Measurements from ENCODE around the gene TBC1D23. TPM values are rescaled to one million over a fixed set of nuclear protein-coding genes. Genes with fewer than 3 reads are reported as not detected.

Gene TBC1D23
- total RNA-seq, 1 experiment from 2014 or later = 32.4 TPM

- no peaks in the 10 kb centered on the region for H3K4me1 ChIP-seq (ENCODE audit: insufficient read depth, low read length, poor library complexity, severe bottlenecking)
- ChIA-PET POLR2A (ENCODE audit: low non-redundant PET) (no interaction called here), CTCF (no interaction called here)
- no TSS peak for BruUV-seq (replicated peaks)
- TF ChIP-seq CTCF (conservative IDR thresholded peaks at IDR 0.05; ENCODE audit: low read depth, low read length) = no peak
- TF ChIP-seq EZH2 (IDR thresholded peaks at IDR 0.05; ENCODE audit: borderline replicate concordance, low read depth, low read length, poor library complexity, severe bottlenecking) = no peak
- H3K9me3 ChIP-seq (ENCODE audit: low read depth, low read length, poor library complexity, severe bottlenecking) = no peaks in the 10 kb centered on the region
- H3K36me3 ChIP-seq (ENCODE audit: insufficient read depth, low read length, poor library complexity, severe bottlenecking) = no peaks in the 10 kb centered on the region
- DNase-seq (ENCODE audit: low spot score) = no peak
- H3K27me3 ChIP-seq (replicated peaks; ENCODE audit: insufficient read depth, low read depth, low read length, poor library complexity) = no peaks in the 10 kb centered on the region
- no peak overlapping the region for H3K27ac ChIP-seq (ENCODE audit: low read depth, low read length, poor library complexity, severe bottlenecking)
- intact Hi-C loops (cut with micrococcal nuclease; ENCODE audit: unreplicated experiment) = no loop called here
- H3K4me3 ChIP-seq (ENCODE audit: low read depth, low read length, poor library complexity, severe bottlenecking) = no peak overlapping the region
These were observed 15.7 kb upstream of the TBC1D23 start for GRCh38 chr3:100245136-100245535.

GRCh38 chr3:100245927-100246326 is 14.9 kb upstream of the TBC1D23 start:
- H3K36me3 ChIP-seq (ENCODE audit: insufficient read depth, low read length, poor library complexity, severe bottlenecking) = no peaks in the 10 kb centered on the region
- H3K9me3 ChIP-seq (ENCODE audit: low read depth, low read length, poor library complexity, severe bottlenecking) = no peaks in the 10 kb centered on the region
- BruUV-seq (replicated peaks) = no TSS peak
- TF ChIP-seq EZH2 (IDR thresholded peaks at IDR 0.05; ENCODE audit: borderline replicate concordance, low read depth, low read length, poor library complexity, severe bottlenecking) = no peak
- intact Hi-C loops (cut with micrococcal nuclease; ENCODE audit: unreplicated experiment) = no loop called here
- no peaks in the 10 kb centered on the region for H3K27me3 ChIP-seq (replicated peaks; ENCODE audit: insufficient read depth, low read depth, low read length, poor library complexity)
- peak; percentile 5 for DNase-seq (ENCODE audit: low spot score)
- ChIA-PET CTCF (no interaction called here), POLR2A (ENCODE audit: low non-redundant PET) (no interaction called here)
- no peak overlapping the region for H3K27ac ChIP-seq (ENCODE audit: low read depth, low read length, poor library complexity, severe bottlenecking)
- no peak overlapping the region for H3K4me3 ChIP-seq (ENCODE audit: low read depth, low read length, poor library complexity, severe bottlenecking)
- H3K4me1 ChIP-seq (ENCODE audit: insufficient read depth, low read length, poor library complexity, severe bottlenecking) = no peaks in the 10 kb centered on the region

GRCh38 chr3:100246999-100247398 is 13.8 kb upstream of the TBC1D23 start:
- Histone ChIP-seq H3K27ac (ENCODE audit: low read depth, low read length, poor library complexity, severe bottlenecking) (no peak overlapping the region), H3K4me1 (ENCODE audit: insufficient read depth, low read length, poor library complexity, severe bottlenecking) (no peaks in the 10 kb centered on the region), H3K36me3 (ENCODE audit: insufficient read depth, low read length, poor library complexity, severe bottlenecking) (no peaks in the 10 kb centered on the region), H3K9me3 (ENCODE audit: low read depth, low read length, poor library complexity, severe bottlenecking) (no peaks in the 10 kb centered on the region), H3K4me3 (ENCODE audit: low read depth, low read length, poor library complexity, severe bottlenecking) (no peak overlapping the region), H3K27me3 (replicated peaks; ENCODE audit: insufficient read depth, low read depth, low read length, poor library complexity) (no peaks in the 10 kb centered on the region)
- POLR2A ChIA-PET (ENCODE audit: low non-redundant PET) = no interaction called here
- BruUV-seq (replicated peaks) = no TSS peak
- intact Hi-C loops (cut with micrococcal nuclease; ENCODE audit: unreplicated experiment) = no loop called here
- CTCF ChIA-PET = no interaction called here
- DNase-seq (ENCODE audit: low spot score) = no peak
- TF ChIP-seq EZH2 (IDR thresholded peaks at IDR 0.05; ENCODE audit: borderline replicate concordance, low read depth, low read length, poor library complexity, severe bottlenecking) = no peak
- TF ChIP-seq CTCF (conservative IDR thresholded peaks at IDR 0.05; ENCODE audit: low read depth, low read length) = no peak

GRCh38 chr3:100252001-100252400 is 8.8 kb upstream of the TBC1D23 start:
- intact Hi-C loops (cut with micrococcal nuclease; ENCODE audit: unreplicated experiment) = loop anchor here (5.0 to 10.0 kb wide), 2 partner anchors 420 to 547 kb away; no protein-coding TSS in a partner anchor
- H3K4me1 ChIP-seq (ENCODE audit: insufficient read depth, low read length, poor library complexity, severe bottlenecking) = peaks cover 6% of the 10 kb centered on the region
- POLR2A ChIA-PET (ENCODE audit: low non-redundant PET) = no interaction called here
- CTCF ChIA-PET = no interaction called here
- no peak overlapping the region for H3K4me3 ChIP-seq (ENCODE audit: low read depth, low read length, poor library complexity, severe bottlenecking)
- no peaks in the 10 kb centered on the region for H3K36me3 ChIP-seq (ENCODE audit: insufficient read depth, low read length, poor library complexity, severe bottlenecking)
- no peak overlapping the region for H3K27ac ChIP-seq (ENCODE audit: low read depth, low read length, poor library complexity, severe bottlenecking)
- TF ChIP-seq CTCF (conservative IDR thresholded peaks at IDR 0.05; ENCODE audit: low read depth, low read length) (no peak), EZH2 (IDR thresholded peaks at IDR 0.05; ENCODE audit: borderline replicate concordance, low read depth, low read length, poor library complexity, severe bottlenecking) (no peak)
- no peaks in the 10 kb centered on the region for H3K27me3 ChIP-seq (replicated peaks; ENCODE audit: insufficient read depth, low read depth, low read length, poor library complexity)
- no peak for DNase-seq (ENCODE audit: low spot score)
- H3K9me3 ChIP-seq (ENCODE audit: low read depth, low read length, poor library complexity, severe bottlenecking) = no peaks in the 10 kb centered on the region
- BruUV-seq (replicated peaks) = no TSS peak

Measured in A673 (cell line).